ENCODE data around the gene ACAP2. TPM values are rescaled to one million over a fixed set of nuclear protein-coding genes. Genes with fewer than 3 reads are reported as not detected.

ACAP2 gene
- total RNA-seq, 4 donors from 2014 or later: 53.5 to 69.8 (median 62.5) TPM

- no peak for DNase-seq (ENCODE audit: low spot score in 2 of 2)
- H3K9me3 ChIP-seq: no peaks in the 10 kb centered on the region
- peaks cover 0 to 57% (median 7%) of the 10 kb centered on the region in 4 donors for H3K4me1 ChIP-seq
- H3K36me3 ChIP-seq: peaks cover 0 to 4% (median 0%) of the 10 kb centered on the region in 3 donors
- H3K4me3 ChIP-seq: no peak overlapping the region
- no peak for TF ChIP-seq CTCF (IDR thresholded peaks at IDR 0.05)
- no peak for TF ChIP-seq POLR2A (IDR thresholded peaks at IDR 0.05)
- TF ChIP-seq EP300 (IDR thresholded peaks at IDR 0.05): no peak
- H3K27me3 ChIP-seq: no peaks in the 10 kb centered on the region
- 92 to 93% methylated on average over 14 of the region's 16 CpGs for WGBS, 2 donors
- no peak overlapping the region for H3K27ac ChIP-seq
These were observed 188.2 kb downstream of the ACAP2 start for GRCh38 chr3:195254454-195255175.

GRCh38 chr3:195253923-195254432 lies 188.8 kb downstream of the ACAP2 start:
- Histone ChIP-seq H3K27ac (no peak overlapping the region), H3K4me3 (no peak overlapping the region), H3K27me3 (no peaks in the 10 kb centered on the region), H3K9me3 (no peaks in the 10 kb centered on the region), H3K4me1 (peaks cover 0 to 51% (median 4%) of the 10 kb centered on the region in 4 donors), H3K36me3 (peaks cover 0 to 4% (median 0%) of the 10 kb centered on the region in 3 donors)
- DNase-seq (ENCODE audit: low spot score in 2 of 2): no peak
- TF ChIP-seq EP300 (IDR thresholded peaks at IDR 0.05) (no peak), POLR2A (IDR thresholded peaks at IDR 0.05) (no peak), CTCF (IDR thresholded peaks at IDR 0.05) (no peak)
- 82 to 88% methylated on average over 10 of the region's 10 CpGs for WGBS, 2 donors

GRCh38 chr3:195251336-195252065 lies 191.3 kb downstream of the ACAP2 start:
- peaks cover 0 to 39% (median 0%) of the 10 kb centered on the region in 4 donors for H3K4me1 ChIP-seq
- H3K27me3 ChIP-seq: no peaks in the 10 kb centered on the region
- H3K4me3 ChIP-seq: no peak overlapping the region
- no peak for DNase-seq (ENCODE audit: low spot score in 2 of 2)
- no peak overlapping the region for H3K27ac ChIP-seq
- WGBS, 2 donors: 81 to 90% methylated on average over 13 of the region's 14 CpGs
- H3K36me3 ChIP-seq: peaks cover 0 to 23% (median 0%) of the 10 kb centered on the region in 3 donors
- no peaks in the 10 kb centered on the region for H3K9me3 ChIP-seq
- TF ChIP-seq EP300 (IDR thresholded peaks at IDR 0.05) (no peak), POLR2A (IDR thresholded peaks at IDR 0.05) (no peak)

GRCh38 chr3:195250473-195251251 lies 192.2 kb downstream of the ACAP2 start:
- H3K36me3 ChIP-seq: peaks cover 0 to 27% (median 0%) of the 10 kb centered on the region in 3 donors
- 45 to 58% methylated on average over 14 of the region's 14 CpGs for WGBS, 2 donors
- H3K9me3 ChIP-seq: no peaks in the 10 kb centered on the region
- no peak overlapping the region for H3K4me3 ChIP-seq
- peak in 1 of 2 donors; percentile 67 for DNase-seq (ENCODE audit: low spot score in 2 of 2)
- TF ChIP-seq POLR2A (IDR thresholded peaks at IDR 0.05) (no peak), CTCF (IDR thresholded peaks at IDR 0.05) (peak in 3 of 5 experiments; percentile 31 to 69 (median 57)), EP300 (IDR thresholded peaks at IDR 0.05) (peak in 1 of 2 donors; percentile 12)
- peaks cover 0 to 32% (median 0%) of the 10 kb centered on the region in 4 donors for H3K4me1 ChIP-seq
- H3K27me3 ChIP-seq: no peaks in the 10 kb centered on the region
- H3K27ac ChIP-seq: no peak overlapping the region

- no peak for DNase-seq (ENCODE audit: low spot score in 2 of 2)
- no peak overlapping the region for H3K4me3 ChIP-seq
- H3K36me3 ChIP-seq: peaks cover 0 to 33% (median 0%) of the 10 kb centered on the region in 3 donors
- 84 to 86% methylated on average over 11 of the region's 11 CpGs for WGBS, 2 donors
- no peaks in the 10 kb centered on the region for H3K9me3 ChIP-seq
- no peak for TF ChIP-seq CTCF (IDR thresholded peaks at IDR 0.05)
- TF ChIP-seq POLR2A (IDR thresholded peaks at IDR 0.05): no peak
- no peak for TF ChIP-seq EP300 (IDR thresholded peaks at IDR 0.05)
- H3K27ac ChIP-seq: no peak overlapping the region
- no peaks in the 10 kb centered on the region for H3K27me3 ChIP-seq
- H3K4me1 ChIP-seq: peaks cover 0 to 30% (median 0%) of the 10 kb centered on the region in 4 donors
These were observed 192.9 kb downstream of the ACAP2 start for GRCh38 chr3:195249858-195250464.

Measured in tibial nerve (tissue), 4 donors.